Chondrocyte (in vitro differentiated cells): ENCODE results near the gene DYDC1. TPM values are rescaled to one million over a fixed set of nuclear protein-coding genes. Genes with fewer than 3 reads are reported as not detected.
A peak's percentile ranks its signal among the peaks of the same experiment; 100 is the strongest.
"Not testable (repeated sequence)": the region's sequence is repeated elsewhere in the genome, so short reads cannot be mapped to it uniquely, and the experiment has no call there.

ENCODE experiments used
- DNase-seq: peaks from one replicate; pipeline ENCODE4 v3.0.0; 2021; ENCODE audit warnings: mixed read lengths, low spot score
- H3K27ac Mint-ChIP-seq: one replicate; pipeline ENCODE4 v1.8.0; 2021; ENCODE audit warnings: mild to moderate bottlenecking, moderate library complexity, mixed read lengths; ENCODE audit not compliant: unreplicated experiment
- H3K27me3 Mint-ChIP-seq: 2 replicates; pipeline ENCODE4 v1.8.0; 2021; ENCODE audit warnings: low read depth, mixed read lengths
- H3K36me3 Mint-ChIP-seq: 2 replicates; pipeline ENCODE4 v1.8.0; 2021; ENCODE audit warnings: low read depth, mixed read lengths
- H3K4me1 Mint-ChIP-seq: 2 replicates; pipeline ENCODE4 v1.8.0; 2021; ENCODE audit warnings: low read depth, mild to moderate bottlenecking, mixed read lengths
- H3K4me3 Mint-ChIP-seq: one replicate; pipeline ENCODE4 v1.8.0; 2021; ENCODE audit warnings: mild to moderate bottlenecking, moderate library complexity, mixed read lengths; ENCODE audit not compliant: unreplicated experiment
- H3K9me3 Mint-ChIP-seq: 2 replicates; pipeline ENCODE4 v1.8.0; 2021; ENCODE audit warnings: low read depth, mixed read lengths
- total RNA-seq: library from RNA; stranded (reverse); gene quantifications from 3 replicates; pipeline ENCODE4 v1.2.1, GENCODE V29; 2021
- TF ChIP-seq, protein P1 (sequence below): fragments of 200-600 bp; sonication (generic); IDR thresholded peaks from 2 replicates; pipeline ENCODE4 v1.5.0; 2021; ENCODE audit warnings: antibody characterized with exemption, mild to moderate bottlenecking, moderate library complexity

Gene DYDC1
- total RNA-seq, 1 donor from 2014 or later, result not detected

DNA sequence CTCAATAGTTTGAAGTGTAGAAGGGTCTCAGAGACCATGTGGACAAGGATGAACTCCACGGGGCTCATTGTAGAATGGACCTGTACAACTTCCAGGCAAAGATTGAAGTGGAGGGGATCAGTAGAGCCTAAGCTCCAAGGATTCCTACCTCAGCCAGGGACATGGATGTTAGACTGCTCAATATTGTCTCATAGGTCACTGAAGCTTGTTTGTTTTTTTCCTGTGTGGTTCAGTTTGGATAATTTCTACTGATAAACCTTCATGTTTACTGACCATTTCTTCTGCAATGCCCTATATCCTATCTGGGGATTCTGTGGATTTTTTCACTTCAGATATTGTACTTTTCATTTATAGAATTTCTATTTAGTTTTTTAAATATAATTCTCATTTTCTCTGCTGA, 9.0 kb upstream of the DYDC1 start:
- H3K27ac Mint-ChIP-seq, result no peak overlapping the region
- peaks cover 34% of the 10 kb centered on the region for H3K9me3 Mint-ChIP-seq
- no peak for DNase-seq
- TF ChIP-seq, protein P1, sequence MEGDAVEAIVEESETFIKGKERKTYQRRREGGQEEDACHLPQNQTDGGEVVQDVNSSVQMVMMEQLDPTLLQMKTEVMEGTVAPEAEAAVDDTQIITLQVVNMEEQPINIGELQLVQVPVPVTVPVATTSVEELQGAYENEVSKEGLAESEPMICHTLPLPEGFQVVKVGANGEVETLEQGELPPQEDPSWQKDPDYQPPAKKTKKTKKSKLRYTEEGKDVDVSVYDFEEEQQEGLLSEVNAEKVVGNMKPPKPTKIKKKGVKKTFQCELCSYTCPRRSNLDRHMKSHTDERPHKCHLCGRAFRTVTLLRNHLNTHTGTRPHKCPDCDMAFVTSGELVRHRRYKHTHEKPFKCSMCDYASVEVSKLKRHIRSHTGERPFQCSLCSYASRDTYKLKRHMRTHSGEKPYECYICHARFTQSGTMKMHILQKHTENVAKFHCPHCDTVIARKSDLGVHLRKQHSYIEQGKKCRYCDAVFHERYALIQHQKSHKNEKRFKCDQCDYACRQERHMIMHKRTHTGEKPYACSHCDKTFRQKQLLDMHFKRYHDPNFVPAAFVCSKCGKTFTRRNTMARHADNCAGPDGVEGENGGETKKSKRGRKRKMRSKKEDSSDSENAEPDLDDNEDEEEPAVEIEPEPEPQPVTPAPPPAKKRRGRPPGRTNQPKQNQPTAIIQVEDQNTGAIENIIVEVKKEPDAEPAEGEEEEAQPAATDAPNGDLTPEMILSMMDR, result no peak
- peaks cover 9% of the 10 kb centered on the region for H3K27me3 Mint-ChIP-seq
- H3K4me3 Mint-ChIP-seq, result no peak overlapping the region
- no peaks in the 10 kb centered on the region for H3K4me1 Mint-ChIP-seq
- peaks cover 12% of the 10 kb centered on the region for H3K36me3 Mint-ChIP-seq

DNA sequence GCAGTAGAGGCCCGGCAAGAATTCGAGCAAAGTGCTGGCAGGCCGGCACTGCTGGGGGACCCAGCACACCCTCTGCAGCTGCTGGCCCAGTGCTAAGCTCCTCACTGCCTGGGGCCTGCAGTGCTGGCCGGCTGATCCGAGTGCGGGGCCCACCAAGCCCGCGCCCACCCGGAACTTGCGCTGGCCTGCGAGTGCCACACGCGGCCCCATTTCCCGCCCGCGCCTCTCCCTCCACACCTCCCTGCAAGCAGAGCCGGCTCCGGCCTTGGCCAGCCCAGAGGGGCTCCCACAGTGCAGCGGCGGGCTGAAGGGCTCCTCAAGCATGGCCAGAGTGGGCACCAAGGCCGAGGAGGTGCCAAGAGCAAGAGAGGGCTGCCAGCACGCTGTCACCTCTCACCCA, 3.1 kb upstream of the DYDC1 start:
- Mint-ChIP-seq H3K4me3 (no peak overlapping the region), H3K27me3 (peaks cover 29% of the 10 kb centered on the region), H3K4me1 (peaks cover 8% of the 10 kb centered on the region), H3K36me3 (no peaks in the 10 kb centered on the region), H3K27ac (no peak overlapping the region), H3K9me3 (no peaks in the 10 kb centered on the region)
- peak; percentile 90 for DNase-seq
- TF ChIP-seq, protein P1, result no peak

DNA sequence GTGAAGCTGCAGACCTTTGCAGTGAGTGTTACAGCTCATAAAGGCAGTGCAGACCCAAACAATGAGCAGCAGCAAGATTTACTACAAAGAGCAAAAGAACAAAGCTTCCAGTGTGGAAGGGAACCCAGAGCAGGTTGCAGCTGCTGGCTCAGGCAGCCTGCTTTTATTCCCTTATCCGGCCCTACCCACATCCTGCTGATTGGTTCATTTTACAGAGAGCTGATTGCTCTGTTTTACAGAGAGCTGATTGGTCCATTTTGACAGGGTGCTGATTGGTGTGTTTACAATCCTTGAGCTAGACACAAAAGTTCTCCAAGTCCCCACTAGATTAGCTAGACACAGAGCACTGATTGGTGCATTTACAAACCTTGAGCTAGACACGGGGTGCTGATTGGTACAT, 2.4 kb upstream of the DYDC1 start:
- H3K36me3 Mint-ChIP-seq, H3K4me3 Mint-ChIP-seq, H3K4me1 Mint-ChIP-seq: not testable (repeated sequence)

DNA sequence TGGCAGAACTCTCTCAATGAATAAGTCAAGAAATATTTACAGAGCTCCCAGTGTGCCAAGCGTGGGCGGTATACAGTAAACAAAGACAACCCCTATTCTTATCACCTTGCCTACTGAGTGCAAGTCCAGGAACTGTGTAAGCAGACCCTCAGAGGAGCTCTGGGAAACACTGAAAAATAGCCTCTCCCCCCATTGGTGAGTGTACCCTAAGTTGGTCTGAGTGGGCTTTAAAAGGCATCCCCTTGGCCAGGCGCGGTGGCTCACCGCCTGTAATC, 1.2 kb upstream of the DYDC1 start:
- H3K4me1 Mint-ChIP-seq, result peaks cover 8% of the 10 kb centered on the region
- no peak for DNase-seq
- no peak overlapping the region for H3K27ac Mint-ChIP-seq
- no peaks in the 10 kb centered on the region for H3K36me3 Mint-ChIP-seq
- no peaks in the 10 kb centered on the region for H3K9me3 Mint-ChIP-seq
- peaks cover 24% of the 10 kb centered on the region for H3K27me3 Mint-ChIP-seq
- TF ChIP-seq, protein P1, result no peak
- no peak overlapping the region for H3K4me3 Mint-ChIP-seq

More for the DNA sequence above, 2.4 kb upstream of the DYDC1 start:
- H3K9me3 Mint-ChIP-seq, DNase-seq, H3K27ac Mint-ChIP-seq: not testable (repeated sequence)
- peaks cover 28% of the 10 kb centered on the region for H3K27me3 Mint-ChIP-seq

DNA sequence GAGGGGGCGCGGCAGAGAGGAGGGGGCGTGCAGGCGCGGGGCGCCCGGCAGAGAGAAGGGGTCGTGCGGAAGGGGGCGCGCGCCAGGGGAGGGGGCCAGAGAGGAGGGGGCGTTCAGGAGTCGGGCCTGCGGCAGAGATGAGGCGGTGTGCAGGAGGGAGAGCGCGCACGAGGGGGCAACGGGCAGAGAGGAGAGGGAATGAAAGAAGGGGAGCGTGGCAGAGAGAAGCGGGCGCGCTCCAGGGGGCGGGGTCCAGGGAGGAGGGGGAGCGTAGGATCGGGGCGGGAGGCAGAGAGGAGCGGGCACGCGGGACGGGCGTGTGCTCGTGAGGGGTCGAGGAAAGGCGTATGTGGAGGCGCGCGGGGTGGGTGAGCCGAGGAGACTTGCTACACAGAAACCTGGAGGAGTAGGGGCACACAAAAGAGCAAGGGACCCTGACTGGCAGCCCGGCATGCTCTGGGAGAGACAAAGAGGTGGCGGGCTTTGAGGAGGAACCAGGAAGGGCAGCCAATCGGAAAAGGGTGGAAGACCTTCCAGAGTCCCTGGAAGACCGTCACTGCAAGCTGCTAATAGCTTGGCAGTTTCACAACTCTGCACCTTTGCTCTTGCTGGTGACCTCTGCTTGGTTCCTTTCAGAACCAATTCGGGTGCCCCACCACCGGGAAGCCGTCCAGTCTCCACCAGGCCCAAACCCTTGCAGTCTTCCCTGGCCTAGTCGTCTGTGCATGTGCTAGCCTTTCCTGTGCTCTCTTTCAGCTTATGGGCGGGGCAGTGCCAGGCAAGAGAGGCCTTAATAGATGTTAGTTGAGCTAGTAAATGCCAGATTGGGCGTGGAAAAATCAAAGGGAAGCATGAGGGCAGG, 665 bp upstream of the DYDC1 start:
- no peaks in the 10 kb centered on the region for H3K9me3 Mint-ChIP-seq
- no peak overlapping the region for H3K27ac Mint-ChIP-seq
- no peak for DNase-seq
- H3K36me3 Mint-ChIP-seq, result no peaks in the 10 kb centered on the region
- peaks cover 8% of the 10 kb centered on the region for H3K4me1 Mint-ChIP-seq
- H3K4me3 Mint-ChIP-seq, result peak overlapping the region; percentile 76
- H3K27me3 Mint-ChIP-seq, result peaks cover 23% of the 10 kb centered on the region
- TF ChIP-seq, protein P1, result no peak

DNA sequence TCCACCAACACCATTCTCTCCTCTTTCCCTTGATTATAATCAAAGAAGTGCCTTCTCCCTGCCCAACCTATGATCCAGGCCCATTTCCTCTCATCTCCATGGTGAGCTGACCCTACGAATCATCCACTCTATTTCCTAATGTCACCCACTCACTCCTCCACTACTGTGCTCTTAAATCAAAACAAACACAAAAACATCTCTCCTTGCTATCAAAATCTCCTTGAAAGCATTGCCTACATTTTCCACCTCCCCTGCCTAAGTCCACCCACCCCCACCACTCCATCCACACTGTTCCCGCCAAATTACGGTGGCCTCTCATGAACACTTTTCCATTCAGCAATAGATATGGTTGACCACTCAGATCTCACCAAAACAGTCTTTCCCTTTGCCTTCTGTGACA, 5.3 kb downstream of the DYDC1 start:
- no peak overlapping the region for H3K4me3 Mint-ChIP-seq
- no peak overlapping the region for H3K27ac Mint-ChIP-seq
- DNase-seq, result no peak
- H3K9me3 Mint-ChIP-seq, result no peaks in the 10 kb centered on the region
- no peaks in the 10 kb centered on the region for H3K36me3 Mint-ChIP-seq
- TF ChIP-seq, protein P1, result no peak
- H3K27me3 Mint-ChIP-seq, result peaks cover 23% of the 10 kb centered on the region
- H3K4me1 Mint-ChIP-seq, result no peaks in the 10 kb centered on the region
